ENCODE measurements around the gene OTX2. TPM values are rescaled to one million over a fixed set of nuclear protein-coding genes. Genes with fewer than 3 reads are reported as not detected.

The OTX2 gene
- polyA plus RNA-seq, 1 donor from 2014 or later: not detected

DNA sequence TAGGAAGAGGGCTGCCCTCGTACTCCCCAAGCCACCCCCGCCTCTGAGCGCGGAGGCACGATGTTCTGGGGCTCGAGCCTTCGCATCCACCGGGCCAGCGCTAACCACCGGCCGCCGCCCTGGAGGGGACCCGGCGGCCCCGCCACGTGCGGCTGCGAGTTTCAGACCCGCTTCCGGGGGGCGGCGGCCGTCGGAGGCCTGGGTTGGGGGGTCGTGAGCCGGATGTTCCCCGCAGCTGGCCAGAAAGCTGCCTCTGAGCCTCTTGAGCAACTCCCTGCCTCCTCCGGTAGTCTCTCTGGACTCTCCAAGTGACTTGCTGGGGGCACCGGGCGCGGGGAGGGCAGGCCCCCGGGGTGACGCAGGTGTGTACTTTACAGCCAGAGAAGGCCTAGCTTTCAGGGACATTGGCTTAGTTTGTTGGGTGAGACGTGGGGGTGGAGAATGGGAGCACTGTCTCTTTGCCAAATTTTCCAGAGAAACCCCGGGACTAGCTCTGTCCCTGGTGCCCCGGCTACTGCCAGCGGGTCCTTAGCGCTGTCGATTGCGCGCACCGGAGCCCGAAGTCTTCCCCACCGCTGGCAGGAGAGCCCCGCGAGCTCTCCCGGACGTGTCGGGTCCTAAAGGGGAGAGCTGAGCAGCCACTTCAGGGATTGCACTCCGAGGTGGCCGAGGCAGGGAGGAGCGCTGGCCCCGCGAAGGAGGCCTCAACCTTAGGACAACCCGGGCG lies 15.6 kb downstream of the OTX2 start:
- Mint-ChIP-seq H3K9me3 (peaks cover 0 to 5% (median 0%) of the 10 kb centered on the region in 3 donors), H3K4me3 (peak overlapping the region in 1 of 4 donors; percentile 32), H3K36me3 (peaks cover 2% of the 10 kb centered on the region), H3K27ac (no peak overlapping the region), H3K27me3 (peaks cover 51% of the 10 kb centered on the region), H3K4me1 (peaks cover 0 to 10% (median 7%) of the 10 kb centered on the region in 3 donors)

DNA sequence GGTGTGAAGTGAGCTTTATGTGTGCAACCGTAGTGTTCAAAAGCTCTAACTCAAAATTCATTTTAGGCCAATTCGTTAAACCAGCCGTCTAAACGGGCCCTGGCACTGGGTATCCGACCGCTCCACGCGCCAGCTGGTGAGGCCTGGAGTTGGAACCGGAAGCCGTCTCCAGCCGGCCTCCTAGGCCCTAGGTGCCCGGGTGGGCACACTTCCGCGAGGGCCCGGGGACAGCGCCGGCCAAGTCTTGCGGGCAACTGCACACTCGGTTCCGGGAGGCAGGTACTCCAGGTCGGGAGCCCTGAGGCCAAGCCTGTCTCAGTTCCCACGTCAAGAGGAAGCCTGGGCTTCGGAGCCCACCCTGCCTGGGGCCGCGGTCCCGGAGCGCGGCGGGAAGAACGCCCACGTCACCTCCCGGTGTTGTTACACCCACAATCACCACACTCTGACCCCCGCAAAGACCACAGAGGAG lies 16.2 kb downstream of the OTX2 start:
- H3K4me3 Mint-ChIP-seq: no peak overlapping the region
- peaks cover 45% of the 10 kb centered on the region for H3K27me3 Mint-ChIP-seq
- H3K27ac Mint-ChIP-seq: no peak overlapping the region
- H3K9me3 Mint-ChIP-seq: peaks cover 0 to 5% (median 0%) of the 10 kb centered on the region in 3 donors
- peaks cover 0 to 7% (median 6%) of the 10 kb centered on the region in 3 donors for H3K4me1 Mint-ChIP-seq
- peaks cover 2% of the 10 kb centered on the region for H3K36me3 Mint-ChIP-seq

DNA sequence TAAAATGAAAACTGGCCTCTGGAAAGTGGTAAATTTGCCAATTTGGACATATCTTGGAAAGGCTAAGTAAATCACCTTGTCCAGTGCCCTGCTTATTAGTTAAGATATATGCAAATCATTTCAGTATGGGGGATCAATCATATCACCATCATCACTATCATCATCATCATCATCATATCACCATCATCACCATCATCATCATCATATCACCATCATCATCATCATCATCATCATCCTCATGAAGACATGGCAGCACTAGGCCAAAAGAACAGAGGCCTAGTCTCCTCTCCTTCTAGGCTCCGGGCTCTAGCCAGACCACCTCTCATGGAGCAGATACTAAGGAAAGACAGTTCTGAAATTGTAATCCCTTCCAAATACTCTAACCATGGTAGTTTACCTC lies 20.3 kb downstream of the OTX2 start:
- Mint-ChIP-seq H3K27ac (no peak overlapping the region), H3K4me3 (no peak overlapping the region), H3K27me3 (peaks cover 22% of the 10 kb centered on the region), H3K36me3 (peaks cover 2% of the 10 kb centered on the region), H3K4me1 (no peaks in the 10 kb centered on the region), H3K9me3 (peaks cover 0 to 2% (median 0%) of the 10 kb centered on the region in 3 donors)

DNA sequence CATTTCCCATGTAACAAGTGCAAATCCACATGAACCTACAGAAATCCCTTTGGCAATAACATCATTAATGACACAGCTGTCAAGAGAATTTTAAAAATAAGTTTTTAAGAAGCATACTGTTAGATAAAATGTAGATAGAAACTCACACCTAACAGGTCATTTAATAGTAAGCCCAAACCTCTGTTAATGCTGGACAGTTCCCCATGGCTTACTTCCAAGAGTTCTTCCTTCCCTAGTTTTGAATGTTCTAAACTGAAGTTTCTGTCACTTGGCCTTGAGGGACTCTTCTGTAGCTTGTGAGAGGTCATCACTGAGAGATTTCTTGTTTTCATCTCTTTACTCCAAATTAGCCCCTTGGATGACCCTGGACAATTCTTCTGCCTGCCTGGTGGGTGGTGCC lies 22.7 kb downstream of the OTX2 start:
- Mint-ChIP-seq H3K4me1 (no peaks in the 10 kb centered on the region), H3K36me3 (peaks cover 2% of the 10 kb centered on the region), H3K27me3 (peaks cover 12% of the 10 kb centered on the region), H3K4me3 (no peak overlapping the region), H3K9me3 (peaks cover 0 to 2% (median 0%) of the 10 kb centered on the region in 3 donors), H3K27ac (no peak overlapping the region)

- Mint-ChIP-seq H3K36me3 (no peaks in the 10 kb centered on the region), H3K9me3 (no peaks in the 10 kb centered on the region), H3K4me1 (no peaks in the 10 kb centered on the region), H3K27me3 (peaks cover 8% of the 10 kb centered on the region), H3K27ac (no peak overlapping the region), H3K4me3 (no peak overlapping the region)
These were observed 27.6 kb downstream of the OTX2 start for GRCh38 chr14:56782711-56783110.

DNA sequence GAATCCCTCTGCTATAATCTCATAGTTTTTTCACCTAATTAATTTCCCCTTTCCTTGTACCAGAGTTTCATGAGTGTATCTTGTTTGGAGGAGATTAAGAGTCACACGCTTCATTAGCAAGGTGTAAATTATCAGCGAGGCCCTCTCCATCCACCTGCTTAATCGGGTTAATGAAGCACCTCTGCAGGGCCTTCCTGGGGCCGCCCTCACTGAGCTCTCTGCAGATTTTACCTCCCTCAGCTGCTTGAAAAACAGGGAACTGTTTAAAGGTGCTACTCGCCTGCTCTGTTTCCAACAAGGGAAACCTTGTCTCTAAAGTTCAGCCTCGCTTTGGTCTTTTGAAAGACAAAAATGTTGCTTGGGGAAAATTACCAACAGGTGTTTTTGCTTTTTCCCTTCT lies 35.8 kb downstream of the OTX2 start:
- H3K4me1 Mint-ChIP-seq: no peaks in the 10 kb centered on the region
- no peak overlapping the region for H3K4me3 Mint-ChIP-seq
- H3K27ac Mint-ChIP-seq: no peak overlapping the region
- H3K9me3 Mint-ChIP-seq: no peaks in the 10 kb centered on the region
- no peaks in the 10 kb centered on the region for H3K36me3 Mint-ChIP-seq
- peaks cover 2% of the 10 kb centered on the region for H3K27me3 Mint-ChIP-seq

DNA sequence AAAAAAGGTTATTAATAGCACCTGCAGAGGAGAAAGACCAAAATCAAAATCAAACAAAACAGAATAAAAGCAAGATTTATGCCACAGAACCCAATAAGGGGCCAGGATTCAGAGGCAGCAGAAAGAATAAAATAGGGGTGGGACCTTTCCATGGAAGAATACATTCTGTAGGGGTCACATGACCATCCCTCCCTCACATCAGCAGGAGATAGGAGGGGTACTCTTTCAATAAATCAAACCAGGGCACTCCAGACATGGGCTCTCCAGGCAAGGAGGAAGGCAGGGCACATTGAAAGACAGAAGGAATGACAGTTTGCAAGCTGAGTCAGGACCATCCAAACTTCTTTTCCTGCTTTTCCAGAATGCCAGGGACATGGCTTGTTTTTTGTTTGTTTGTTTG lies 39.8 kb downstream of the OTX2 start:
- no peaks in the 10 kb centered on the region for H3K36me3 Mint-ChIP-seq
- no peak overlapping the region for H3K4me3 Mint-ChIP-seq
- no peaks in the 10 kb centered on the region for H3K27me3 Mint-ChIP-seq
- no peak overlapping the region for H3K27ac Mint-ChIP-seq
- H3K9me3 Mint-ChIP-seq: no peaks in the 10 kb centered on the region
- no peaks in the 10 kb centered on the region for H3K4me1 Mint-ChIP-seq

- H3K9me3 Mint-ChIP-seq: no peaks in the 10 kb centered on the region
- H3K4me3 Mint-ChIP-seq: no peak overlapping the region
- H3K4me1 Mint-ChIP-seq: no peaks in the 10 kb centered on the region
- peaks cover 4% of the 10 kb centered on the region for H3K27me3 Mint-ChIP-seq
- H3K36me3 Mint-ChIP-seq: no peaks in the 10 kb centered on the region
- no peak overlapping the region for H3K27ac Mint-ChIP-seq
These were observed 49.9 kb downstream of the OTX2 start for GRCh38 chr14:56760164-56760914.

DNA sequence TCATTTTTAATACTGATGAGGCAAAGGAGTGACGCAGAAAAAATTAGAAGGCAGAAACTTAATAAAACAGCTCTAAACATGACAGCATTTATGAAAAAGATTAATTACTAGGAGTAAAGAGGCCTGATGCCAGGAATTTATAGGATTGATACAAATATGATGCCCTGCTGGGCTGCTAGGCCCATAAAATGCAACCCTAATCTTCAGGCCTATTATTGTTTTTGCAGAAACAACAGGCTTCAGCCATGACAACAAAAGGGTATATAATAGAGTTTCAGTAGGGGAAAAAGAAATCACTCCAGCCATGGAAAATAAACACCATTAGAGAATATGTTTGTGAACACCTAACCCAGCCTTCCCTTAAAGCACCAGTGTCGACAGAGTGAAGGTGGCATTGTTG lies 50.6 kb downstream of the OTX2 start:
- H3K27ac Mint-ChIP-seq: no peak overlapping the region
- H3K9me3 Mint-ChIP-seq: no peaks in the 10 kb centered on the region
- no peaks in the 10 kb centered on the region for H3K36me3 Mint-ChIP-seq
- H3K27me3 Mint-ChIP-seq: peaks cover 3% of the 10 kb centered on the region
- H3K4me1 Mint-ChIP-seq: no peaks in the 10 kb centered on the region
- H3K4me3 Mint-ChIP-seq: no peak overlapping the region

DNA sequence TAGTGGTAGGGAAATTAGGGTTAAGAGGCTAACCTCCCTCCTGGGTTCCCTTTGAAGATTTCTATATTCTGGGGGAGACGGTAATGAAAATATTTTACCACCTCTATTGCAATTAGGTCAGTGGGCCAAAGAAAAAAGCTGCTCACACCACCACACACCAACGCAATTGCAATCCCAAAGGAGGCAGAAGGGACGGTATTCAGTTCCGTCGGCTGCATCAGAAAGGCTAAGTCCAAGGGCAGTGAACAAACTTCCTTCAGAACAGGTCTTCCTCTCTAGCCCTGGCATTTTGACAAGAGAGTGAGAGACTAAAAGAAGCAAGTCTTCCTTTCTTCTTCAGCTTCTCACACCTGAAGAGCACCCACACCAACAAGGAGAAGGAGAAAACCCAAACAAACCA lies 51.2 kb downstream of the OTX2 start:
- Mint-ChIP-seq H3K27me3 (peaks cover 3% of the 10 kb centered on the region), H3K9me3 (no peaks in the 10 kb centered on the region), H3K4me3 (no peak overlapping the region), H3K4me1 (no peaks in the 10 kb centered on the region), H3K36me3 (no peaks in the 10 kb centered on the region), H3K27ac (no peak overlapping the region)

DNA sequence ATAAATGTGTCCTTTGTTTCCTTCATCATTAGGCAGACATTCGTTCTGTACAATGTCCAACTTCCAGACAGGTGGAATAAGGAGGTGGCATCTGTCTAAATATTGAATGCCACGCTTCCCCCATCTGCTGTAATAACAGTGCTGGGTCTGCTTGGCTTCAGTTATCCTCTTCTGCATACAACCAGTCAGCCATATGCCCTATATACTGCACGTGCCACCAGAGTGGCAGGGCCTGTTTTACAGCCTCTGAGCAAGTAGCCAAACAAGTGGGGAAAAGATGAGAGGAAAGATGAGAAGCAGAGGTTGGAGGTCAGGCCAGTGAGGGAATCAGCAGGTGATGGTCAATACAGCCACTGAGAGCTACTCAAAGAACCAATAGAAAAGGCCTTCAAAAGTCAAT lies 55.4 kb downstream of the OTX2 start:
- Mint-ChIP-seq H3K36me3 (no peaks in the 10 kb centered on the region), H3K27ac (no peak overlapping the region), H3K4me1 (no peaks in the 10 kb centered on the region), H3K27me3 (peaks cover 3% of the 10 kb centered on the region), H3K4me3 (no peak overlapping the region), H3K9me3 (no peaks in the 10 kb centered on the region)

- Mint-ChIP-seq H3K9me3 (no peaks in the 10 kb centered on the region), H3K27me3 (peaks cover 6% of the 10 kb centered on the region), H3K4me3 (no peak overlapping the region), H3K36me3 (no peaks in the 10 kb centered on the region), H3K4me1 (no peaks in the 10 kb centered on the region), H3K27ac (no peak overlapping the region)
These were observed 56.9 kb downstream of the OTX2 start for GRCh38 chr14:56753396-56753795.

GRCh38 chr14:56752428-56752827 lies 57.9 kb downstream of the OTX2 start:
- H3K36me3 Mint-ChIP-seq: no peaks in the 10 kb centered on the region
- no peak overlapping the region for H3K4me3 Mint-ChIP-seq
- peaks cover 5% of the 10 kb centered on the region for H3K27me3 Mint-ChIP-seq
- H3K9me3 Mint-ChIP-seq: no peaks in the 10 kb centered on the region
- H3K4me1 Mint-ChIP-seq: no peaks in the 10 kb centered on the region
- no peak overlapping the region for H3K27ac Mint-ChIP-seq

- Mint-ChIP-seq H3K4me3 (no peak overlapping the region), H3K36me3 (no peaks in the 10 kb centered on the region), H3K9me3 (no peaks in the 10 kb centered on the region), H3K27ac (no peak overlapping the region), H3K27me3 (peaks cover 5% of the 10 kb centered on the region), H3K4me1 (no peaks in the 10 kb centered on the region)
These were observed 58.8 kb downstream of the OTX2 start for GRCh38 chr14:56751471-56751870.

Measured in IgD-negative memory B cell (primary cell).